ENCODE results near the gene OR2A12.

OR2A12 gene

GRCh38 chr7:144069953-144070352 is 16.1 kb upstream of the OR2A12 start:
- Histone ChIP-seq H3K4me3 (replicated peaks; ENCODE audit: low read depth, low read length) (no peak overlapping the region), H3K27me3 (replicated peaks; ENCODE audit: control insufficient read depth, insufficient read depth, low read length) (no peaks in the 10 kb centered on the region), H3K36me3 (ENCODE audit: control insufficient read depth, insufficient read depth, low read length) (no peaks in the 10 kb centered on the region)
- DNase-seq (ENCODE audit: extremely low read depth, insufficient read length) = no peak
- no peak for TF ChIP-seq CTCF (IDR thresholded peaks at IDR 0.05; ENCODE audit: insufficient read depth, low read length, poor library complexity, severe bottlenecking)

DNA sequence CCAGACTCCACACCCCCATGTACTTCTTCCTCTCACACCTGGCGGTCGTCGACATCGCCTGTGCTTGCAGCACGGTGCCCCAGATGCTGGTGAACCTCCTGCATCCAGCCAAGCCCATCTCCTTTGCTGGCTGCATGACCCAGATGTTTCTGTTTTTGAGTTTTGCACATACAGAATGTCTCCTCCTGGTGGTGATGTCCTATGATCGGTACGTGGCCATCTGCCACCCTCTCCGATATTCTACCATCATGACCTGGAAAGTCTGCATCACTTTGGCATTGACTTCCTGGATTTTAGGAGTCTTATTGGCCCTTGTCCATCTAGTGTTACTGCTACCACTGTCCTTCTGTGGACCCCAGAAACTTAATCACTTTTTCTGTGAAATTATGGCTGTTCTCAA is 11.7 kb upstream of the OR2A12 start:
- Histone ChIP-seq H3K27me3 (replicated peaks; ENCODE audit: control insufficient read depth, insufficient read depth, low read length) (no peaks in the 10 kb centered on the region), H3K36me3 (ENCODE audit: control insufficient read depth, insufficient read depth, low read length) (no peaks in the 10 kb centered on the region), H3K4me3 (replicated peaks; ENCODE audit: low read depth, low read length) (no peak overlapping the region)
- no peak for DNase-seq (ENCODE audit: extremely low read depth, insufficient read length)
- TF ChIP-seq CTCF (IDR thresholded peaks at IDR 0.05; ENCODE audit: insufficient read depth, low read length, poor library complexity, severe bottlenecking) = no peak

GRCh38 chr7:144086730-144087129 is 652 bp downstream of the OR2A12 start:
- Histone ChIP-seq H3K36me3 (ENCODE audit: control insufficient read depth, insufficient read depth, low read length) (no peaks in the 10 kb centered on the region), H3K4me3 (replicated peaks; ENCODE audit: low read depth, low read length) (no peak overlapping the region), H3K27me3 (replicated peaks; ENCODE audit: control insufficient read depth, insufficient read depth, low read length) (no peaks in the 10 kb centered on the region)
- no peak for DNase-seq (ENCODE audit: extremely low read depth, insufficient read length)
- TF ChIP-seq CTCF (IDR thresholded peaks at IDR 0.05; ENCODE audit: insufficient read depth, low read length, poor library complexity, severe bottlenecking) = no peak

- no peaks in the 10 kb centered on the region for H3K36me3 ChIP-seq (ENCODE audit: control insufficient read depth, insufficient read depth, low read length)
- DNase-seq (ENCODE audit: extremely low read depth, insufficient read length) = no peak
- H3K4me3 ChIP-seq (replicated peaks; ENCODE audit: low read depth, low read length) = no peak overlapping the region
- H3K27me3 ChIP-seq (replicated peaks; ENCODE audit: control insufficient read depth, insufficient read depth, low read length) = no peaks in the 10 kb centered on the region
- TF ChIP-seq CTCF (IDR thresholded peaks at IDR 0.05; ENCODE audit: insufficient read depth, low read length, poor library complexity, severe bottlenecking) = no peak
These were observed 1.2 kb downstream of the OR2A12 start for GRCh38 chr7:144087230-144087629.

- Histone ChIP-seq H3K27me3 (replicated peaks; ENCODE audit: control insufficient read depth, insufficient read depth, low read length) (no peaks in the 10 kb centered on the region), H3K4me3 (replicated peaks; ENCODE audit: low read depth, low read length) (no peak overlapping the region), H3K36me3 (ENCODE audit: control insufficient read depth, insufficient read depth, low read length) (no peaks in the 10 kb centered on the region)
- DNase-seq (ENCODE audit: extremely low read depth, insufficient read length) = no peak
- no peak for TF ChIP-seq CTCF (IDR thresholded peaks at IDR 0.05; ENCODE audit: insufficient read depth, low read length, poor library complexity, severe bottlenecking)
These were observed 4.6 kb downstream of the OR2A12 start for GRCh38 chr7:144090667-144091066.

DNA sequence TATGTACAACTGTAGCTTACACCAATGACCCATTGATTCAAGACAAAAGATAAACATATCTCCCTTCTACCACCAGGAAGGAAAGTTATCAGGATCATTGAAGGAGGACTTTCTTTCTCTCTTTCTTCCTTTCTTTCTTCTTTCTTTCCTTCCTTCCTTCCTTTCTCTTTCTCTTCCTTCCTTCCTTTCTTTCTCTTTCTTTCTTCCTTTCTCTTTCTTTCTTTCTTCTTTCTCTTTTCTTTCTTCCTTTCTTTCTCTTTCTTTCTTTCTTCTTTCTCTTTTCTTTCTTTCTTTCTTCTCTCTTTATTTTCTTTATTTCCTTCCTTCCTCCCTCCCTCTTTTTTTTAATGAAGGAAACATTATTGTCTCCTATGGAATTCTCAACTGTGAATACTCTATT is 12.7 kb downstream of the OR2A12 start:
- Histone ChIP-seq H3K27me3 (replicated peaks; ENCODE audit: control insufficient read depth, insufficient read depth, low read length) (no peaks in the 10 kb centered on the region), H3K36me3 (ENCODE audit: control insufficient read depth, insufficient read depth, low read length) (no peaks in the 10 kb centered on the region)

More for the DNA sequence above, 12.7 kb downstream of the OR2A12 start:
- DNase-seq (ENCODE audit: extremely low read depth, insufficient read length) = no peak
- TF ChIP-seq CTCF (IDR thresholded peaks at IDR 0.05; ENCODE audit: insufficient read depth, low read length, poor library complexity, severe bottlenecking) = no peak
- H3K4me3 ChIP-seq (replicated peaks; ENCODE audit: low read depth, low read length) = no peak overlapping the region
